HAP-1 (cell line): ENCODE results near the gene SPART.
A peak's percentile ranks its signal among the peaks of the same experiment; 100 is the strongest.

ENCODE experiments used
- DNase-seq, 2 experiments: peaks; one replicate each; pipeline ENCODE4 v3.0.0-alpha.2; 2016 to 2020; ENCODE audit warnings: low spot score in 2 of 2
- H3K27me3 ChIP-seq: fragments of 250-450 bp; sonication (Bioruptor Pico); 2 replicates; pipeline ENCODE4 v1.5.1; 2020; ENCODE audit warnings: low read depth, mild to moderate bottlenecking, moderate library complexity
- H3K36me3 ChIP-seq: fragments of 250-450 bp; sonication (Bioruptor Pico); replicated peaks from 2 replicates; pipeline ENCODE4 v1.5.1; 2020; ENCODE audit warnings: mild to moderate bottlenecking
- H3K4me1 ChIP-seq: fragments of 250-450 bp; sonication (Bioruptor Pico); 2 replicates; pipeline ENCODE4 v1.5.1; 2020; ENCODE audit warnings: mild to moderate bottlenecking
- H3K4me3 ChIP-seq: fragments of 250-450 bp; sonication (Bioruptor Pico); 2 replicates; pipeline ENCODE4 v1.5.1; 2020; ENCODE audit warnings: mild to moderate bottlenecking, moderate library complexity
- H3K9me3 ChIP-seq: fragments of 250-450 bp; sonication (Bioruptor Pico); 2 replicates; pipeline ENCODE4 v1.5.1; 2020; ENCODE audit warnings: mild to moderate bottlenecking, moderate library complexity
- in situ Hi-C: fragments of 300-500 bp; cut with MboI; formaldehyde crosslinking; loops from 3 replicates; pipeline ENCODE4 v1.14.3; 2020; ENCODE audit warnings: low sequenced_read_pairs, inconsistent platforms, mixed read lengths

Gene SPART

GRCh38 chr13:36282821-36283432 lies 63.3 kb downstream of the SPART start:
- Histone ChIP-seq H3K27me3 (no peaks in the 10 kb centered on the region), H3K9me3 (no peaks in the 10 kb centered on the region; the same call in none of the 2 replicates), H3K36me3 (no peaks in the 10 kb centered on the region), H3K4me3 (no peak overlapping the region), H3K4me1 (peaks cover 10% of the 10 kb centered on the region)
- in situ Hi-C loops = no loop called here
- peak in 1 of 2 experiments; percentile 57 for DNase-seq

GRCh38 chr13:36275190-36276002 lies 70.8 kb downstream of the SPART start:
- H3K4me3 ChIP-seq = no peak overlapping the region
- H3K9me3 ChIP-seq = no peaks in the 10 kb centered on the region
- no peaks in the 10 kb centered on the region for H3K27me3 ChIP-seq
- no peaks in the 10 kb centered on the region for H3K4me1 ChIP-seq
- no peaks in the 10 kb centered on the region for H3K36me3 ChIP-seq
- in situ Hi-C loops = loop anchor here (5.0 kb wide), 1 partner anchor 298 kb away; no protein-coding TSS in a partner anchor
- peak; percentile 67 to 73 for DNase-seq

- Histone ChIP-seq H3K36me3 (no peaks in the 10 kb centered on the region), H3K27me3 (no peaks in the 10 kb centered on the region), H3K4me1 (no peaks in the 10 kb centered on the region), H3K4me3 (no peak overlapping the region), H3K9me3 (no peaks in the 10 kb centered on the region)
- in situ Hi-C loops = no loop called here
- DNase-seq = no peak
Measured at GRCh38 chr13:36273431-36273830, 72.8 kb downstream of the SPART start.

GRCh38 chr13:36261976-36262375 lies 84.2 kb downstream of the SPART start:
- Histone ChIP-seq H3K4me1 (no peaks in the 10 kb centered on the region), H3K9me3 (no peaks in the 10 kb centered on the region), H3K4me3 (no peak overlapping the region), H3K27me3 (no peaks in the 10 kb centered on the region), H3K36me3 (no peaks in the 10 kb centered on the region)
- in situ Hi-C loops = no loop called here
- no peak for DNase-seq

- H3K4me1 ChIP-seq = no peaks in the 10 kb centered on the region
- no peak for DNase-seq
- no peaks in the 10 kb centered on the region for H3K27me3 ChIP-seq
- H3K9me3 ChIP-seq = no peaks in the 10 kb centered on the region
- H3K4me3 ChIP-seq = no peak overlapping the region
- in situ Hi-C loops = no loop called here
- H3K36me3 ChIP-seq = no peaks in the 10 kb centered on the region
Measured at GRCh38 chr13:36261011-36261410, 85.2 kb downstream of the SPART start.

GRCh38 chr13:36259361-36260137 lies 86.6 kb downstream of the SPART start:
- Histone ChIP-seq H3K36me3 (no peaks in the 10 kb centered on the region), H3K27me3 (no peaks in the 10 kb centered on the region), H3K4me3 (no peak overlapping the region), H3K9me3 (no peaks in the 10 kb centered on the region), H3K4me1 (no peaks in the 10 kb centered on the region)
- DNase-seq = no peak
- in situ Hi-C loops = no loop called here

- Histone ChIP-seq H3K4me1 (no peaks in the 10 kb centered on the region; the same call in 1 of the 2 replicates), H3K27me3 (no peaks in the 10 kb centered on the region), H3K9me3 (no peaks in the 10 kb centered on the region), H3K36me3 (no peaks in the 10 kb centered on the region), H3K4me3 (no peak overlapping the region)
- no peak for DNase-seq
- in situ Hi-C loops = no loop called here
Measured at GRCh38 chr13:36258831-36259230, 87.4 kb downstream of the SPART start.
